HG02571 (cell line): Measurements from ENCODE around the gene DEDD2.

Experiments
- ATAC-seq: cut with Tn5 transposase; IDR thresholded peaks from one replicate; pipeline ENCODE4 v1.9.1; 2021; ENCODE audit warnings: mild to moderate bottlenecking, moderate library complexity; ENCODE audit not compliant: unreplicated experiment

Gene DEDD2

GRCh38 chr19:42149447-42150202 lies 67.9 kb downstream of the DEDD2 start:
- ATAC-seq: no peak
